T-helper 1 cell (primary cell): ENCODE results near the gene SMIM36.
"Not testable (repeated sequence)": the region's sequence is repeated elsewhere in the genome, so short reads cannot be mapped to it uniquely, and the experiment has no call there.

Source experiments
- DNase-seq, 5 donors: peaks; one replicate each; pipeline ENCODE4 v3.0.0-alpha.2; 2012 to 2020

Gene SMIM36

GRCh38 chr17:55433629-55434422 lies 77.4 kb downstream of the SMIM36 start:
- no peak for DNase-seq

GRCh38 chr17:55433029-55433628 lies 78.1 kb downstream of the SMIM36 start:
- DNase-seq: no peak

- no peak for DNase-seq
Measured at GRCh38 chr17:55432358-55433028, 78.8 kb downstream of the SMIM36 start.

GRCh38 chr17:55431914-55432313 lies 79.3 kb downstream of the SMIM36 start:
- not testable (repeated sequence) for DNase-seq

GRCh38 chr17:55430541-55431288 lies 80.5 kb downstream of the SMIM36 start:
- DNase-seq: no peak

GRCh38 chr17:55427587-55427882 lies 83.7 kb downstream of the SMIM36 start:
- no peak for DNase-seq

- no peak for DNase-seq
Measured at GRCh38 chr17:55426851-55427586, 84.2 kb downstream of the SMIM36 start.

- DNase-seq: no peak
Measured at GRCh38 chr17:55424893-55425540, 86.2 kb downstream of the SMIM36 start.

GRCh38 chr17:55423535-55423934 lies 87.7 kb downstream of the SMIM36 start:
- DNase-seq: no peak

- not testable (repeated sequence) for DNase-seq
Measured at GRCh38 chr17:55422828-55423164, 88.5 kb downstream of the SMIM36 start.

GRCh38 chr17:55421179-55421934 lies 89.9 kb downstream of the SMIM36 start, which contains the start of gene MMD:
MMD (minus strand) TSS chr17:55421835; CDS start chr17:55421695, 140 bp downstream.
- DNase-seq: peak in 2 of 5 donors; percentile 7 to 10

- DNase-seq: peak; percentile 11 to 50 (median 27)
Measured at GRCh38 chr17:55420776-55421178, 90.5 kb downstream of the SMIM36 start.

- peak in 2 of 5 donors; percentile 7 to 87 for DNase-seq
Measured at GRCh38 chr17:55420067-55420775, 91.0 kb downstream of the SMIM36 start.

- no peak for DNase-seq
Measured at GRCh38 chr17:55418369-55419268, 92.6 kb downstream of the SMIM36 start.

- DNase-seq: no peak
Measured at GRCh38 chr17:55417411-55418268, 93.6 kb downstream of the SMIM36 start.

GRCh38 chr17:55416470-55417052 lies 94.7 kb downstream of the SMIM36 start:
- DNase-seq: no peak

- DNase-seq: no peak
Measured at GRCh38 chr17:55416000-55416399, 95.3 kb downstream of the SMIM36 start.

GRCh38 chr17:55414983-55415382 lies 96.3 kb downstream of the SMIM36 start:
- no peak for DNase-seq
